GM12872 (cell line): ENCODE measurements around the gene NCKAP5L.

Source experiments
- CTCF ChIP-seq: IDR thresholded peaks from 3 replicates; pipeline ENCODE4 v1.5.1; 2011; ENCODE audit warnings: low read depth, mild to moderate bottlenecking, low read length, moderate library complexity; ENCODE audit not compliant: insufficient read depth

The NCKAP5L gene

GRCh38 chr12:49777800-49778748 lies 50.1 kb downstream of the NCKAP5L start:
- peak; percentile 98 for TF ChIP-seq CTCF

DNA sequence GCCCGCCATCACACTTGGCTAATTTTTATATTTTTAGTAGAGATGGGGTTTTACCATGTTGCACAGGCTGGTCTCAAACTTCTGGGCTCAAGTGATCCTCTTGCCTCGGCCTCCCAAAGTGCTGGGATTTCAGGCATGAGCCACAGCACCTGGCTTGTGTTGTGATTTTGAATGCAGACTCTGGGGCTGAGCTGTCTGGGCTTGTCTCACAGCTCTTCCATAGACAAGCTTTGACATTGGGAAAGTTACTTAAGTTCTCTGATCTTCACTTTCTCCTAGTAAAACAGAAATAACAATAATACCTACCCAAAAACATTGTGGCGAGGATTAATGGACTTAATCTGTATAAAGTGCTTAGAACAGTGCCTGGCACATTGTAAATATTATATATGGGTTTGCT lies 50.9 kb downstream of the NCKAP5L start:
- TF ChIP-seq CTCF, result no peak

DNA sequence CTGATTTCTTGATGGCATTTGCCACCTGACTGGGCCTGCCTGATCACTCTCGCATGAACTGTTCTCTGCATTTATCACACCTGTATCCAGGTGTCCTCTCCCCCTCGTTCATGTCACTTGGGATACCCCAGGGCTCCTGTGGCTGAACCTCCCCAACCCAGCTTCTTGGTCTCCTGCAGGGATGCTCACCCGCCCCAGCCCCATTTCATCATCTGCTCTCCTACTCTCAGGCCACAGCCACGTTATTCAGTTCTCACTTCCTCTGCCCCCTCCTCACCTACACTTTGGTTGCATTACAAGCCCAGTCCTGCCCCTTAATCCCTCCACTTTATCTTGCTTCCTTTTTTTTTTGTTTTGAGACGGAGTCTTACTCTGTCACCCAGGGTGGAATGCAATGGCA lies 51.4 kb downstream of the NCKAP5L start:
- no peak for TF ChIP-seq CTCF

GRCh38 chr12:49776413-49776812 lies 51.8 kb downstream of the NCKAP5L start:
- TF ChIP-seq CTCF, result peak; percentile 88

DNA sequence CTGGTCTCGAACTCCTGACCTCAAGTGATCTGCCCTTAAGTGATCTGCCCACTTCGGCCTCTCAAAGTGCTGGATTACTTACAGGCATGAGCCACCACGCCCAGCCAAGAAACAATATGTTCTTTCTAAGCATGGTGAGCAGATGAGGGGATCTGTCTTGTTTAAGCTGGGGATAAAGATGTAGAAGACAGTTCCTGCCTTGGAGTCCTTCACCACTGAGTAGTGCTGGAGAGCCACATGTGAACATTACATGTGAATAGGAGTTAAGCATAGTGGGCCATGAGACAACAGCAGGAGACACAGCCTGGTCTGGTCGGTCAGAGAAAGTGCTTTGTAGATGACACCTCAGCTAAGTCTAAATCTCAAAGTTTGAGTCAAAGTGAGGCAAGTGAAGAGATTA lies 60.9 kb downstream of the NCKAP5L start:
- no peak for TF ChIP-seq CTCF

- TF ChIP-seq CTCF, result no peak
Observed at GRCh38 chr12:49766115-49766455, 62.1 kb downstream of the NCKAP5L start.

DNA sequence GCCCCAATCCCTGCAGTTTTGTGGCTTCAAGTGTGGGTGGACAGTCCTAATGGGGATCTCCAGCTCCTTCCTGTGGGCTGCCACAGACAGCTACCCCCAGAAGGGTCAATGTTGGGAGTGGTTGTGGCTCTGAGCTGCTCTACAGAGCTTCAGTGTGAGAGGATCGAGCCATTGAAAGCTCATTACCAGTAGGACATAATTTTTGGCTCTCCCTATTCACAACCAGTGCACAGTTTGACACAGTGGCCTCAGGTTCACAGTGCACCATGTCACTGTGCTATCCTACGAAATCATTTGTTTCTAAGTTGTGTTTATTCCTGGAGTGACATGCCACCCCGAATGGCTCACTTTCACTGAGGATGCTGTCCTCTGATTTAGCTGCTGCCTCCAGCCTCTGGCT lies 64.1 kb downstream of the NCKAP5L start:
- no peak for TF ChIP-seq CTCF
